Gastrocnemius medialis (tissue), 4 donors: ENCODE results near the gene UMAD1.

Source experiments
- POLR2A ChIP-seq, 2 donors: fragments of 450-650 bp; IDR thresholded peaks; one replicate each; pipeline ENCODE4 v1.6.1; 2017; ENCODE audit warnings: antibody characterized with exemption in 2 of 2, mild to moderate bottlenecking in 2 of 2, moderate library complexity in 2 of 2
- TF ChIP-seq, protein P1 (sequence below), 5 experiments: fragments of 450-650 bp in 3 of 5; fragments of 200-600 bp in 2 of 5; sonication (generic) in 2 of 5; IDR thresholded peaks in 4 of 5; conservative IDR thresholded peaks in 1 of 5; 1 replicate in 4 of 5; 2 replicates in 1 of 5; pipeline ENCODE4 v1.5.1; 2016 to 2019; ENCODE audit warnings: antibody characterized with exemption in 5 of 5, mild to moderate bottlenecking in 3 of 5, moderate library complexity in 3 of 5

DNA sequence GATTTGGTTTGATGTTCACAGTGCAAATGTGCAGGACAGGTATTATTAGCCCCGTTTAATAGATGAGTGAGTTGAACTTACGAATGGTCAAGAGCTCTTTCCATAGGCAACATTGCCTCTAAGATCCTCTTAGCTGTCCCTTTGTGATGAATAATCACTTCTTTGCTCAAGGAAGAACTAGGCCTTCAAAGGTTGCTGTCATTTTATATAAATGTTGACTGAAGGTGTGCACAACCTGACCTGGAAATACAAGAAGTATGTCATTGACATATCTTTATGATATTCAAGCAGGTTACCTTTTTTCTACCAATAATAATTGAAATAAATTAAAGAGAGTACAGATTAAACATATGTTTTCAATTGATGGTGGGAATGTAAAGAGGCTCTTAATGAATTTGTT lies 279.5 kb downstream of the UMAD1 start:
- TF ChIP-seq, protein P1, sequence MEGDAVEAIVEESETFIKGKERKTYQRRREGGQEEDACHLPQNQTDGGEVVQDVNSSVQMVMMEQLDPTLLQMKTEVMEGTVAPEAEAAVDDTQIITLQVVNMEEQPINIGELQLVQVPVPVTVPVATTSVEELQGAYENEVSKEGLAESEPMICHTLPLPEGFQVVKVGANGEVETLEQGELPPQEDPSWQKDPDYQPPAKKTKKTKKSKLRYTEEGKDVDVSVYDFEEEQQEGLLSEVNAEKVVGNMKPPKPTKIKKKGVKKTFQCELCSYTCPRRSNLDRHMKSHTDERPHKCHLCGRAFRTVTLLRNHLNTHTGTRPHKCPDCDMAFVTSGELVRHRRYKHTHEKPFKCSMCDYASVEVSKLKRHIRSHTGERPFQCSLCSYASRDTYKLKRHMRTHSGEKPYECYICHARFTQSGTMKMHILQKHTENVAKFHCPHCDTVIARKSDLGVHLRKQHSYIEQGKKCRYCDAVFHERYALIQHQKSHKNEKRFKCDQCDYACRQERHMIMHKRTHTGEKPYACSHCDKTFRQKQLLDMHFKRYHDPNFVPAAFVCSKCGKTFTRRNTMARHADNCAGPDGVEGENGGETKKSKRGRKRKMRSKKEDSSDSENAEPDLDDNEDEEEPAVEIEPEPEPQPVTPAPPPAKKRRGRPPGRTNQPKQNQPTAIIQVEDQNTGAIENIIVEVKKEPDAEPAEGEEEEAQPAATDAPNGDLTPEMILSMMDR (IDR thresholded peaks at IDR 0.05 in 4 of 5, conservative IDR thresholded peaks at IDR 0.05 in 1 of 5) = no peak
- TF ChIP-seq POLR2A (IDR thresholded peaks at IDR 0.05) = no peak
